ENCODE measurements around the gene KIF15. TPM values are rescaled to one million over a fixed set of nuclear protein-coding genes. Genes with fewer than 3 reads are reported as not detected.

The KIF15 gene
- polyA plus RNA-seq, 3 donors: 0.15 to 0.16 TPM; not detected in 1

DNA sequence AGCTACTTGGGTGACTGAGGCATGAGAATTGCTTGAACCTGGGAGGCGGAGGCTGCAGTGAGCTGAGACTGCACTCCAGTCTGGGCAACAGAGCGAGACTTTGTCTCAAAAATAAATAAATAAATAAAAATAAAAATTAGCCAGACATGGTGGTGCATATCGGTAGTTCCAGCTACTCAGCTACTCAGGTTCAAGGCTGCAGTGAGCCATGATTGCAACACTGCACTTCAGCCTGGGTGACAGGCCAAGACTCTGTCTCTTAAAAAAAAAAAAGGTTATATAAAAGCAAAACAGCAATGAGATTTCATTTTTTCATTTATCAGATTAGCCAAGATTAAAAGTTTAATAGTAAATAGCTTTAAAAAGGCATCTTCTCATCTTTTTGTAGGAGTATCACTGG is 115.7 kb downstream of the KIF15 start:
- Histone ChIP-seq H3K4me2 (replicated peaks; ENCODE audit: extremely low read depth, low read length, poor library complexity, severe bottlenecking) (no peak overlapping the region), H3K36me3 (replicated peaks in 1 of 2; ENCODE audit: control insufficient read depth in 1 of 2, insufficient read depth in 2 of 2, low read length in 2 of 2) (no peaks in the 10 kb centered on the region), H3K27ac (ENCODE audit: low read depth in 1 of 2, low read length in 2 of 2) (no peak overlapping the region), H4K20me1 (ENCODE audit: insufficient read depth, low read length) (no peaks in the 10 kb centered on the region), H3K9ac (ENCODE audit: insufficient read depth, low read length, poor library complexity, severe bottlenecking) (no peak overlapping the region), H3K27me3 (ENCODE audit: control insufficient read depth in 2 of 2, insufficient read depth in 2 of 2, low read length in 2 of 2) (no peaks in the 10 kb centered on the region), H3K79me2 (ENCODE audit: insufficient read depth, low read length) (no peaks in the 10 kb centered on the region), H3K9me3 (replicated peaks in 1 of 2; ENCODE audit: control insufficient read depth in 1 of 2, insufficient read depth in 1 of 2, low read length in 2 of 2) (no peaks in the 10 kb centered on the region), H3K4me3 (replicated peaks in 1 of 3; ENCODE audit: low read depth in 2 of 3, low read length in 3 of 3) (no peak overlapping the region), H2AFZ (ENCODE audit: insufficient read depth, low read depth, low read length, poor library complexity, severe bottlenecking) (no peak overlapping the region), H3K4me1 (ENCODE audit: control insufficient read depth in 1 of 2, insufficient read depth in 2 of 2, low read length in 2 of 2) (no peaks in the 10 kb centered on the region)
- Mint-ChIP-seq H3K36me3 (no peaks in the 10 kb centered on the region), H3K27ac (no peak overlapping the region), H3K4me1 (no peaks in the 10 kb centered on the region), H3K27me3 (ENCODE audit: low read depth in 3 of 3) (peaks cover 4 to 7% (median 5%) of the 10 kb centered on the region in 3 donors), H3K4me3 (no peak overlapping the region), H3K9me3 (peaks cover 0 to 6% (median 2%) of the 10 kb centered on the region in 7 donors)
- WGBS (ENCODE audit: insufficient coverage): no CpG with 5 or more reads among the region's 3 CpGs
- DNase-seq: no peak
- intact Hi-C loops (cut with micrococcal nuclease): no loop called here
- TF ChIP-seq, protein P1, sequence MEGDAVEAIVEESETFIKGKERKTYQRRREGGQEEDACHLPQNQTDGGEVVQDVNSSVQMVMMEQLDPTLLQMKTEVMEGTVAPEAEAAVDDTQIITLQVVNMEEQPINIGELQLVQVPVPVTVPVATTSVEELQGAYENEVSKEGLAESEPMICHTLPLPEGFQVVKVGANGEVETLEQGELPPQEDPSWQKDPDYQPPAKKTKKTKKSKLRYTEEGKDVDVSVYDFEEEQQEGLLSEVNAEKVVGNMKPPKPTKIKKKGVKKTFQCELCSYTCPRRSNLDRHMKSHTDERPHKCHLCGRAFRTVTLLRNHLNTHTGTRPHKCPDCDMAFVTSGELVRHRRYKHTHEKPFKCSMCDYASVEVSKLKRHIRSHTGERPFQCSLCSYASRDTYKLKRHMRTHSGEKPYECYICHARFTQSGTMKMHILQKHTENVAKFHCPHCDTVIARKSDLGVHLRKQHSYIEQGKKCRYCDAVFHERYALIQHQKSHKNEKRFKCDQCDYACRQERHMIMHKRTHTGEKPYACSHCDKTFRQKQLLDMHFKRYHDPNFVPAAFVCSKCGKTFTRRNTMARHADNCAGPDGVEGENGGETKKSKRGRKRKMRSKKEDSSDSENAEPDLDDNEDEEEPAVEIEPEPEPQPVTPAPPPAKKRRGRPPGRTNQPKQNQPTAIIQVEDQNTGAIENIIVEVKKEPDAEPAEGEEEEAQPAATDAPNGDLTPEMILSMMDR (IDR thresholded peaks at IDR 0.05): no peak

DNA sequence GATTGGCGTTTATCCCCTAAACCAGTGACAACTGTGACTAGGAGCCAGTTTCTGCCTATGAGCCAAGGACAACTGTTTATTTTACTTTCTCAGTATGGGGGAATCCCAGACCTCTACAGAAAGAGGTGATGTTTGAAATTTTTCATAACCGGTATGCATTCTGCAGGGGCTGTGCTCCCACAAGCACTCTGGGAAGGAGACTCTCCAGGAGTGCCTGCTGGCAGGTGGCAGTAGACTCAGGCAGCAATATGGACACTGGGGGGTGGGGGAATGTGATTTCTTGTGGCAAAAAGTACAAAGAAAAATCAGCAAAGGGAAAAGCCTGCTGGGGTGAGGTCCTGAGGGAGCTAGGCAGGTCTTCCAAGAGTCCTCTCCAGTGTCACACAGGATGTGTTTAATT is 118.7 kb downstream of the KIF15 start:
- intact Hi-C loops (cut with micrococcal nuclease): no loop called here
- no peak overlapping the region for H3K4me3 ChIP-seq (replicated peaks in 1 of 3; ENCODE audit: low read depth in 2 of 3, low read length in 3 of 3)
- H3K36me3 ChIP-seq (replicated peaks in 1 of 2; ENCODE audit: control insufficient read depth in 1 of 2, insufficient read depth in 2 of 2, low read length in 2 of 2): no peaks in the 10 kb centered on the region
- H3K27me3 ChIP-seq (ENCODE audit: control insufficient read depth in 2 of 2, insufficient read depth in 2 of 2, low read length in 2 of 2): no peaks in the 10 kb centered on the region
- Mint-ChIP-seq H3K27ac (peak overlapping the region in 1 of 7 donors; percentile 53), H3K4me3 (no peak overlapping the region), H3K9me3 (peaks cover 0 to 12% (median 4%) of the 10 kb centered on the region in 7 donors), H3K4me1 (no peaks in the 10 kb centered on the region), H3K27me3 (ENCODE audit: low read depth in 3 of 3) (peaks cover 4 to 8% (median 7%) of the 10 kb centered on the region in 3 donors), H3K36me3 (no peaks in the 10 kb centered on the region)
- no peaks in the 10 kb centered on the region for H3K4me1 ChIP-seq (ENCODE audit: control insufficient read depth in 1 of 2, insufficient read depth in 2 of 2, low read length in 2 of 2)
- no peak overlapping the region for H3K27ac ChIP-seq (ENCODE audit: low read depth in 1 of 2, low read length in 2 of 2)
- H3K9ac ChIP-seq (ENCODE audit: insufficient read depth, low read length, poor library complexity, severe bottlenecking): no peak overlapping the region
- TF ChIP-seq, protein P1 (IDR thresholded peaks at IDR 0.05): no peak
- no peak overlapping the region for H3K4me2 ChIP-seq (replicated peaks; ENCODE audit: extremely low read depth, low read length, poor library complexity, severe bottlenecking)
- no peak overlapping the region for H2AFZ ChIP-seq (ENCODE audit: insufficient read depth, low read depth, low read length, poor library complexity, severe bottlenecking)
- no peaks in the 10 kb centered on the region for H4K20me1 ChIP-seq (ENCODE audit: insufficient read depth, low read length)
- H3K79me2 ChIP-seq (ENCODE audit: insufficient read depth, low read length): no peaks in the 10 kb centered on the region
- 100% methylated on average over 1 of the region's 2 CpGs for WGBS (ENCODE audit: insufficient coverage)
- DNase-seq: no peak
- no peaks in the 10 kb centered on the region for H3K9me3 ChIP-seq (replicated peaks in 1 of 2; ENCODE audit: control insufficient read depth in 1 of 2, insufficient read depth in 1 of 2, low read length in 2 of 2)
